Lung (tissue), 12 donors: ENCODE results near the gene JUN. TPM values are rescaled to one million over a fixed set of nuclear protein-coding genes. Genes with fewer than 3 reads are reported as not detected.

Source experiments
- ATAC-seq: fragments of 200-7000 bp; cut with Tn5 transposase; one replicate; pipeline ENCODE4 v1.9.1; 2020; ENCODE audit warnings: moderate number of reproducible peaks; ENCODE audit not compliant: insufficient read depth, low FRiP score
- DNase-seq, 3 donors: peaks; one replicate each; pipeline ENCODE4 v3.0.0-alpha.2; 2013 to 2017
- H3K27ac ChIP-seq, 2 donors: one replicate each; pipeline ENCODE4 v1.5.1; 2013; ENCODE audit warnings: mild to moderate bottlenecking in 2 of 2, moderate library complexity in 2 of 2, control low read depth in 1 of 2, inconsistent platforms in 1 of 2, low read depth in 1 of 2, low read length in 1 of 2
- H3K27me3 ChIP-seq, 3 donors: one replicate each; pipeline ENCODE4 v1.5.1; 2013; ENCODE audit warnings: low read length in 2 of 3; ENCODE audit not compliant: control insufficient read depth in 3 of 3, insufficient read depth in 3 of 3
- H3K36me3 ChIP-seq, 4 donors: one replicate each; pipeline ENCODE4 v1.5.1; 2013; ENCODE audit warnings: low read length in 4 of 4, mild to moderate bottlenecking in 1 of 4, moderate library complexity in 1 of 4; ENCODE audit not compliant: control insufficient read depth in 4 of 4, insufficient read depth in 4 of 4
- H3K4me1 ChIP-seq, 5 donors: one replicate each; pipeline ENCODE4 v1.5.1; 2013; ENCODE audit warnings: low read length in 5 of 5, mild to moderate bottlenecking in 2 of 5, moderate library complexity in 1 of 5; ENCODE audit not compliant: control insufficient read depth in 5 of 5, insufficient read depth in 5 of 5
- H3K4me3 ChIP-seq: one replicate; pipeline ENCODE4 v1.5.1; 2013; ENCODE audit warnings: mild to moderate bottlenecking, control low read depth, moderate library complexity
- H3K9ac ChIP-seq, 2 donors: one replicate each; pipeline ENCODE4 v1.5.1; 2013; ENCODE audit warnings: low read length in 2 of 2, control low read depth in 1 of 2; ENCODE audit not compliant: insufficient read depth in 1 of 2
- H3K9me3 ChIP-seq, 4 donors: one replicate each; pipeline ENCODE4 v1.5.1; 2013; ENCODE audit warnings: low read length in 3 of 4, mild to moderate bottlenecking in 1 of 4, moderate library complexity in 1 of 4; ENCODE audit not compliant: control insufficient read depth in 4 of 4, insufficient read depth in 3 of 4
- CTCF ChIP-seq: IDR thresholded peaks from 2 replicates; pipeline ENCODE4 v1.5.1; 2012; ENCODE audit warnings: mild to moderate bottlenecking; ENCODE audit errors: control extremely low read depth, extremely low read depth
- WGBS, 2 donors: extraction: QIAGEN DNeasy Blood & Tissue Kit; methylation state at CpG; one replicate each; pipeline ENCODE4 v1.1.7; 2013; 5-methylcytosine and 5-hydroxymethylcytosine counted together
- polyA plus RNA-seq, 2 donors: library from polyadenylated mRNA; stranded (reverse); fragments of 200-250 nt; gene quantifications; one replicate each; pipeline ENCODE4 v1.2.1, GENCODE V29; 2013
- total RNA-seq, 2 donors: library from RNA; depleted of rRNA in 1 of 2; stranded (reverse); fragments of >200 nt in 1 of 2; gene quantifications; one replicate each; pipeline ENCODE4 v1.2.1, GENCODE V29; 2014 to 2021
- donor health status: control.
- donor health status: control.
- donor health status: Bipolar disorder and iron deficiency.
- donor health status: healthy.
- donor health status: DM: yes; HTN: yes; CAD: no.

The JUN gene
- total and polyA plus RNA-seq, 4 donors: 78.1 to 584 (median 142) TPM

- WGBS, 2 donors: 35 to 62% methylated on average over 5 of the region's 5 CpGs
- DNase-seq: no peak
- ATAC-seq: no peak
- no peak overlapping the region for H3K27ac ChIP-seq
- H3K36me3 ChIP-seq: no peaks in the 10 kb centered on the region
- no peak for TF ChIP-seq CTCF
- H3K4me3 ChIP-seq: no peak overlapping the region
- H3K9ac ChIP-seq: no peak overlapping the region
- no peaks in the 10 kb centered on the region for H3K4me1 ChIP-seq
- H3K27me3 ChIP-seq: no peaks in the 10 kb centered on the region
- H3K9me3 ChIP-seq: no peaks in the 10 kb centered on the region
These were observed 48.3 kb downstream of the JUN start for GRCh38 chr1:58735586-58735985.

- no peaks in the 10 kb centered on the region for H3K36me3 ChIP-seq
- H3K27me3 ChIP-seq: no peaks in the 10 kb centered on the region
- ATAC-seq (no peak), DNase-seq (no peak)
- TF ChIP-seq CTCF: no peak
- no peak overlapping the region for H3K4me3 ChIP-seq
- H3K27ac ChIP-seq: no peak overlapping the region
- no peaks in the 10 kb centered on the region for H3K9me3 ChIP-seq
- H3K4me1 ChIP-seq: no peaks in the 10 kb centered on the region
- WGBS, 2 donors: 95 to 100% methylated on average over 2 of the region's 2 CpGs
- H3K9ac ChIP-seq: no peak overlapping the region
These were observed 49.2 kb downstream of the JUN start for GRCh38 chr1:58734630-58735029.

- Histone ChIP-seq H3K9me3 (no peaks in the 10 kb centered on the region), H3K36me3 (no peaks in the 10 kb centered on the region), H3K27ac (no peak overlapping the region), H3K4me3 (no peak overlapping the region), H3K4me1 (no peaks in the 10 kb centered on the region), H3K9ac (no peak overlapping the region), H3K27me3 (no peaks in the 10 kb centered on the region)
- peak in 2 of 3 donors; percentile 54 to 69 for DNase-seq
- no peak for ATAC-seq
- TF ChIP-seq CTCF: no peak
- WGBS, 2 donors: 89 to 93% methylated on average over 6 of the region's 6 CpGs
These were observed 51.6 kb downstream of the JUN start for GRCh38 chr1:58732087-58732775.

Other genes with a start within 250 kb of the JUN start
- gene OMA1, start 237.3 kb downstream of the JUN start, total RNA-seq: 10 to 100 TPM; 28.3 to 52.1 TPM
- gene OMA1, start 237.3 kb downstream of the JUN start, polyA plus RNA-seq: 10 to 100 TPM; 13.2 to 18.2 TPM
- 100 to 1,000 TPM in 1 of 2 donors, 10 to 100 TPM in 1; 55.5 to 187 TPM for gene TACSTD2, start 206.8 kb downstream of the JUN start, total RNA-seq
- 100 to 1,000 TPM; 140 to 204 TPM for gene TACSTD2, start 206.8 kb downstream of the JUN start, polyA plus RNA-seq
- gene MYSM1, start 84.0 kb downstream of the JUN start, total RNA-seq: 10 to 100 TPM; 23.4 to 67.0 TPM
- gene MYSM1, start 84.0 kb downstream of the JUN start, polyA plus RNA-seq: 10 to 100 TPM in 1 of 2 donors, 1 to 10 TPM in 1; 7.4 to 14.8 TPM